ENCODE results near the gene FAM131A. TPM values are rescaled to one million over a fixed set of nuclear protein-coding genes. Genes with fewer than 3 reads are reported as not detected.

Gene FAM131A
- total RNA-seq, 1 experiment from 2014 or later: 14.4 TPM

DNA sequence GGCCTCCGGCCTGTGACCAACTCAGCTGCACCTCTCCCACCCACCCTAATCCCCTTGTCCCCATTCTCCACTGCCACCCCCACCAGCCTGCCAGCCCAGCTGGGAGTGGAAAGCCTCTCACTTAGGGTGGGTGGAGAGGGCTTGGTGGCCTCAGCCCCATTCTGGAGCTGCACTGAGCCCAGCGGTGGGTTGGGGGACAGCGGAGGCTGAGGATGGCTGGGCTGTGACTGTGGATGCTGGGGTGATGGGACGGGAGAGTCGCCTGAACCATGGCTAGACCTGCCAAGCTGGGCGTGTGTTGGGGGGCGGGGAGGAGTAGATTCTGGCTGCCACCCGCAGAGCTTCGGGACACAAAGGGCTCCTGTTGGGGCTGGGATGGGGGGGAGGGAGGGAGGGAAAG is 22.2 kb downstream of the FAM131A start:
- H4K8ac ChIP-seq (replicated peaks; ENCODE audit: insufficient read length, low read depth, low read length): no peak overlapping the region
- DNase-seq: no peak
- peak overlapping the region; percentile 62 to 90; a peak in 4 of 5 replicates for H3K4me3 Mint-ChIP-seq
- peaks cover 8% of the 10 kb centered on the region for H3K27me3 Mint-ChIP-seq (ENCODE audit: low read depth)
- no peak overlapping the region for H3K18ac ChIP-seq (ENCODE audit: insufficient read length, low read depth, low read length)
- TF ChIP-seq, protein P1, sequence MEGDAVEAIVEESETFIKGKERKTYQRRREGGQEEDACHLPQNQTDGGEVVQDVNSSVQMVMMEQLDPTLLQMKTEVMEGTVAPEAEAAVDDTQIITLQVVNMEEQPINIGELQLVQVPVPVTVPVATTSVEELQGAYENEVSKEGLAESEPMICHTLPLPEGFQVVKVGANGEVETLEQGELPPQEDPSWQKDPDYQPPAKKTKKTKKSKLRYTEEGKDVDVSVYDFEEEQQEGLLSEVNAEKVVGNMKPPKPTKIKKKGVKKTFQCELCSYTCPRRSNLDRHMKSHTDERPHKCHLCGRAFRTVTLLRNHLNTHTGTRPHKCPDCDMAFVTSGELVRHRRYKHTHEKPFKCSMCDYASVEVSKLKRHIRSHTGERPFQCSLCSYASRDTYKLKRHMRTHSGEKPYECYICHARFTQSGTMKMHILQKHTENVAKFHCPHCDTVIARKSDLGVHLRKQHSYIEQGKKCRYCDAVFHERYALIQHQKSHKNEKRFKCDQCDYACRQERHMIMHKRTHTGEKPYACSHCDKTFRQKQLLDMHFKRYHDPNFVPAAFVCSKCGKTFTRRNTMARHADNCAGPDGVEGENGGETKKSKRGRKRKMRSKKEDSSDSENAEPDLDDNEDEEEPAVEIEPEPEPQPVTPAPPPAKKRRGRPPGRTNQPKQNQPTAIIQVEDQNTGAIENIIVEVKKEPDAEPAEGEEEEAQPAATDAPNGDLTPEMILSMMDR (conservative IDR thresholded peaks at IDR 0.05): no peak
- no peak overlapping the region for H4K91ac ChIP-seq (ENCODE audit: insufficient read length, low read depth, low read length)
- peaks cover 21 to 26% of the 10 kb centered on the region in 2 experiments for H3K4me1 Mint-ChIP-seq
- H3K27me3 ChIP-seq (ENCODE audit: insufficient read depth, low read length): no peaks in the 10 kb centered on the region; the same call in 1 of the 2 replicates
- H3K23me2 ChIP-seq (ENCODE audit: insufficient read length, low read depth, low read length, poor library complexity, severe bottlenecking): peaks cover 25% of the 10 kb centered on the region
- peaks cover 2% of the 10 kb centered on the region for H4K20me1 ChIP-seq (ENCODE audit: control insufficient read depth, insufficient read depth, insufficient read length)
- no peak overlapping the region for H2BK120ac ChIP-seq (ENCODE audit: low read depth, low read length, poor library complexity, severe bottlenecking)
- no peak overlapping the region for H4K5ac ChIP-seq (ENCODE audit: insufficient read length, low read depth, low read length)
- H3K9me3 ChIP-seq (ENCODE audit: control insufficient read depth, low read depth, low read length): no peaks in the 10 kb centered on the region
- no peak overlapping the region for H3K9ac ChIP-seq (ENCODE audit: extremely low read depth, insufficient read length, low read length)
- no peak overlapping the region for H2BK15ac ChIP-seq (ENCODE audit: low read depth, low read length)
- H3K79me1 ChIP-seq (ENCODE audit: insufficient read depth, low read depth, low read length, poor library complexity, severe bottlenecking): no peaks in the 10 kb centered on the region
- peaks cover 2% of the 10 kb centered on the region; the same call in 1 of the 2 replicates for H3K4me1 ChIP-seq (ENCODE audit: insufficient read depth, low read length)
- no peak overlapping the region for H2AK5ac ChIP-seq (ENCODE audit: insufficient read length, low read length)
- no peak overlapping the region for H3K14ac ChIP-seq (ENCODE audit: insufficient read depth, low read length)
- WGBS (ENCODE audit: extremely low coverage, insufficient read length, low lambda C conversion rate): no CpG with 5 or more reads among the region's 9 CpGs
- H3K4ac ChIP-seq (ENCODE audit: low read depth, low read length): no peak overlapping the region
- H2BK12ac ChIP-seq (ENCODE audit: insufficient read length, low read depth, low read length): no peak overlapping the region
- no peak overlapping the region for H2AFZ ChIP-seq (ENCODE audit: low read length)
- H3K56ac ChIP-seq (ENCODE audit: insufficient read length, low read depth, low read length): no peak overlapping the region
- H2BK5ac ChIP-seq (ENCODE audit: insufficient read length, low read length): no peak overlapping the region
- H3K4me2 ChIP-seq (ENCODE audit: insufficient read depth, insufficient read length, low read length): no peak overlapping the region
- no peak overlapping the region for H2BK20ac ChIP-seq (ENCODE audit: low read depth, low read length, poor library complexity, severe bottlenecking)
- H3T11ph ChIP-seq (ENCODE audit: low read length): no peak overlapping the region
- no peaks in the 10 kb centered on the region; a peak in 1 of 5 replicates for H3K9me3 Mint-ChIP-seq
- H3K27ac ChIP-seq (ENCODE audit: insufficient read length, low read depth, low read length): no peak overlapping the region
- H3K23ac ChIP-seq (ENCODE audit: insufficient read length, low read depth, low read length): no peak overlapping the region
- H3K27ac Mint-ChIP-seq: peak overlapping the region in 1 of 3 experiments; percentile 15; a peak in 1 of 7 replicates
- H3K79me2 ChIP-seq (ENCODE audit: insufficient read depth, low read length): no peaks in the 10 kb centered on the region; the same call in 1 of the 2 replicates
- peaks cover 18 to 40% (median 35%) of the 10 kb centered on the region in 3 experiments; a peak in 6 of 7 replicates for H3K36me3 Mint-ChIP-seq (ENCODE audit: insufficient read depth in 1 of 3, low read depth in 3 of 3)

Measured in H9 (cell line).